Panc1 (cell line): Measurements from ENCODE around the gene AGBL4.

ENCODE experiments used
- CTCF ChIP-seq: fragments of 450-650 bp; IDR thresholded peaks from 2 replicates; pipeline ENCODE4 v1.5.1; 2017; ENCODE audit warnings: mild to moderate bottlenecking
- POLR2AphosphoS5 ChIP-seq: IDR thresholded peaks from 2 replicates; pipeline ENCODE4 v1.6.1; 2012; ENCODE audit warnings: mild to moderate bottlenecking, low read depth, low read length, moderate library complexity
- REST ChIP-seq, 2 experiments: IDR thresholded peaks; 2 replicates each; pipeline ENCODE4 v1.6.1; 2011 to 2012; ENCODE audit warnings: low read depth in 2 of 2, control low read depth in 1 of 2, low read length in 1 of 2, mild to moderate bottlenecking in 1 of 2, moderate library complexity in 1 of 2; ENCODE audit not compliant: insufficient read depth in 1 of 2
- SIN3A ChIP-seq: IDR thresholded peaks from 2 replicates; pipeline ENCODE4 v1.6.1; 2012; ENCODE audit warnings: low read depth, mild to moderate bottlenecking, low read length, moderate library complexity, borderline replicate concordance; ENCODE audit not compliant: insufficient read depth

DNA sequence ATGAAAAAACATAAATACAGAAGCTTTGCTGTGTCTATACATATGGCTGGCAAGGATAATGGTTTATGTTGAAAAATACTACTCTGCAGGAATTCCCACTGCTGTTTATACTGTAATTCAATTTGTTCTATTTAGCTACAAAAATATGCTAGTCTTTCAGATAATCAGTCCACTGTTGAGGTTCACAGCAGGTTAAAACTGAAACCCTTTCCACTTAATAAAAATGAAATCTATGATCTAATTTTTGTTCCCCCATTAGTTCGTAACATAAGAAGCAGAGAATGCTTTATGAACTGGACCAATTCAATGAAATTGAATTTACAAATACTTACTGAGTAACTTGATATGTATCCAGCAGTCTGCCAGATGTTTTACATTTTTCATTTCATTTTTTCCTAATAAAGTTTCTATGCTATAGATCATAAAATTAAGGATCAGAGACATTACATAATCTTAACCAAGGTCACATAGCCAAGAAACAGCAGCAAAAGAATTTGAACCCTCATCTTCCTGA, 887.0 kb downstream of the AGBL4 start:
- TF ChIP-seq CTCF, result no peak
- TF ChIP-seq POLR2AphosphoS5, result no peak
- no peak for TF ChIP-seq REST (IDR thresholded peaks at IDR 0.05; ENCODE audit: insufficient read depth in 1 of 2, low read depth in 2 of 2, low read length in 1 of 2)
- TF ChIP-seq SIN3A, result no peak
